ENCODE results near the gene VSTM2L.
A peak's percentile ranks its signal among the peaks of the same experiment; 100 is the strongest.

The VSTM2L gene

DNA sequence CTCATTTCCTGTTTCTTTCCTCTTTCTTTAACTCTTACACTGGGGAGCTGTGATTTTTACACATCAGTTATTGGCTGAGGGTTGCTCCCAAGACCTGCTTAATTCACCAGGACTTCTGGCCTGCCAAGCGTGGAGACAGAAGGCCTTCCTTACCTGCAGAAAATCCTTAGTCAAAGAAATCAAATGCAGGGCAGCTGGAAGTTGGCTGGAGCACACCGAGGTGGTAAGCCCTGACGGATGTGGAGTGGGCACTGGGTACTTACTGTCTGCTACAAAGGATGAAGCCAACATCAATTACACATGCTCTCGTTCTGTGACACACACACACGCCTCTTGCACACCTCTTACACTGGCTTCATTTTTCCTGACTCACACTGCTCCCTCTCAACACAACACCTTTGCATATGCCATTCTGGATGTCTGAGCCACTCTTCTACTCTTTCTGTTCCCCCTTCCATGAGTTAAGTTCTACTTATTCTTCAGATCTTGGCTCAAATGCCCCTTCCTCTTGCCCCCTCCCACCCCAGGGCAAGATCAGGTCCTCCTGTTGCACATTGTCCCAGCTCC lies 68.7 kb downstream of the VSTM2L start:
- no peak for DNase-seq

DNA sequence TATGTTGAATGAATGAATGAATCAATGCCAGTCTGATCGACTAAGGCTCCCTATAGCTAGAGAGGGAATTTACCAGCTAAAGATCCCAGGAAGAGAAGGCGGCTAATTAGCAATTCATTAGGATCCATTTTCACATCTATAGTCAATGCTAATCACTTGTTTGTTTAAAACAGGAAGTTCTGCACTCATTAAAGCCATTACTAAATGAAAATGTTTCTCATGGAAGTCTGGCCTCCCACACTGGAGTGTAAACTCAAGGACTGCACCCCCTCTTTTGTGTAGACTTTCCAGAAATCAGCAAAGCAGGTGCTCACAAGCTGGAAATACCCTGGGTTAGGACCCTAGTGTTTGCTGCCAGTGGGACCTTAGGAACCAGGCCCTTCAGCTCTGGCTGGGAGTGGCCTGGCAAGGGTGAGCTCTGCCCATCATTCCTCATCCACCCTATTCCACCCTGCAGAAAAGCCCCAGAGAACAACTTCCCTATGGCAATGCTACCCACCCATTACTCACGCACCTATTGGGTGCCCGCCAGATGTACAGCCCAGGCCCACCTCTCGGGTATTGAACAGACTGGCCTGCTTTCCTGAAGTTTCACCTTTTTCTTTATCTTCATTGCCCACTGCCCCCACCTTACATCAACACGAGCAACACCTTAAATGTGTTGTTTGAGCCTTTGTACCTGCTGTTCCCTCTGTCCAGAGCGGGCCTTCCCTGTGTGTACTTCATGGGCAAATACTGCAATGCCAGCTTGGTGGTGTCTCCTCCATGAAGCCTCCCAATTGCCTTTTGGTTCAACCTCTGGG lies 69.5 kb downstream of the VSTM2L start:
- no peak for DNase-seq

DNA sequence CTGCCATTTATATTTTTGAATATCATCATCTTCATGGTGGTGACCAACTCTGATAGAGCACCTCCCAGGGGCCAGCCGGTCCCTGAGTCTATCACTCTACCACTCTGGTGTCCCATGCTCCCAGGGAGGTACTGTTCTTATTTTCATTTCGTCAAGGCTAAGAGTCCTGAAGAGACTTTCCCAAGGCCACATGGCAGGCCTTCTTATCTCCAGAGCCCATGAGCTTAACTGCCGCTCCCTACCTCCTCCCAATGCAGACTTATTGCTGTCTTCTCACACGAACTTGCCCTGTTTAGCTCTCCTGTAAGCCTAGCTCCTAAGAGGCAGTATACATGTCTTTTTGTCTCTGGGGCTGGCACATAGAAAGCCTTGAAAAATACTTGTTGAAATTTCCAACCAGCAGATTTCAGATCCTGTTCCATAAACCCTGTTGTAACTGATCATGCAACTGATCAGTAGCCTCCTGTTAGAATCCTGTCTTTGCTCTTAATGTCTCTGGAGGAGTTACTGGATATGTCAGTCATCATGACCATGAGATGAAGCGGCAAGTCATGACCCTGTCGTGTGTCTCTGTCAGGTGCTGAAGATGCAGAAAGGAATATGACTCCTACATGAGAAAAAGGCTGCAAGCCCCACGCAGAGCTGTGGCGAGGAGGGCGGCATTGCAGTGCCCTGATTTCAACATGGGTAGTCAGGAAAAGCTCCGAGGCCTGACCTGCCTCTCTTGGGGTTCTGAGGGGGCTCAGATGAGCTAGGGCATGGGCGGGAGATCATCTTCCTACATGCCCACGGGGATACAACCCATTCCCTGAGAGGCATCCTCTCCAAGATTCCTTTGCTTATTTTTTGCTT lies 70.4 kb downstream of the VSTM2L start:
- no peak for DNase-seq

DNA sequence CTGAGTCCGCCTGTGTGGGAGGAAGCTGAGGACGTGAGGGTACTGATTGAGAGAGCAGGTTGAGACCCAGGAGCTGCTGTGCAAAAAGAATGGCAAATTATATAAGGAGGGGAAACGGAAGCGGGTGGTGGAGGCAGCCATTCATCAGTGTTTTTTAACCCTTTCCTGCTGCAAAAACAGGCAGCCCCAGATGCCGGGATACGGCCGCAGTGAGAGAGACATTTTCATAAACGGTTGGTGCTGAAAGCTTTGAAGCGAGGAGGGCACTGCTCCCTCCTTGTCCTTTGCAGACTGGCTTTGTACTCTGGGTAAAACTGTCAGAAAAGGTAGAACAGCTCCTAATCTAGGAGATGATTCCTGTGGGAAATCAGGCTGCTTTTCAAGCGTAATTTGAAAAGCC lies 74.0 kb downstream of the VSTM2L start:
- DNase-seq, result no peak

DNA sequence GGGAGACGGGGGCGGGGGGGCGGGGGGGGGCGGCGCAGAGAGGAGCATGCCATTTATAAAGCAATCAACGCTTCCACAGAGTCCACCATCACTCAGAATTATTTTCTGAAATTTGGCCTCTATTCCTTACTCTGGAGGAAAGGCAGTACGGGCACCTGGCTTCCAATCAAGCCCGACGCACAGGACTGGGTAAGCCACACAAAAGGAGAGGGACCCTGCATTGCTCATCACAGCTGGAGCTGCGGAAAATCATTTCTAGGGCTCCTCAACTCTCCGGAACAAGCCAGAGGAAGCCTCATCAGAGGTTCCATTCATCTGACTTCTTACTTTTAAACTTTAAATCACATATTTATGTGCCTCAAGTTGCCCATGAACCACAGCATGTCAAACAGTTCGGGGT lies 74.4 kb downstream of the VSTM2L start:
- DNase-seq, result no peak

DNA sequence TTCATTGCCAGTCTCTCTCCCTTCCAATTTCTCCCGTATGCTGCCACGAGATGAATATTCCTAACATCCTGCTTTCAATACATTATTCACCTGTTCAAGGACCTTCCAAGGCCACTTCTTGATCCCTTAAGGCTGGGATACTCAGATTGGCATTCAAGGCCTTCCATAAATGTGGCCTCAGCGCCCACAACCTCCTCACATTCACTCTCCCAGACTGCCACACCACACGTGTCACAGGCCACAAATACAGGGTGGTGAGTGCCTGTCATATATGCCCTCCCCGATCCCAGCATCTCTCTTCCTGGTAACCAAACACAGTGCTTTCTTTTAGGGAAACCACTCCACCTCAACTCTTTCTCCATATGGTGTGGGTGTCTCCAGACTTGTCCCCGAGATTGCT lies 74.9 kb downstream of the VSTM2L start:
- no peak for DNase-seq

DNA sequence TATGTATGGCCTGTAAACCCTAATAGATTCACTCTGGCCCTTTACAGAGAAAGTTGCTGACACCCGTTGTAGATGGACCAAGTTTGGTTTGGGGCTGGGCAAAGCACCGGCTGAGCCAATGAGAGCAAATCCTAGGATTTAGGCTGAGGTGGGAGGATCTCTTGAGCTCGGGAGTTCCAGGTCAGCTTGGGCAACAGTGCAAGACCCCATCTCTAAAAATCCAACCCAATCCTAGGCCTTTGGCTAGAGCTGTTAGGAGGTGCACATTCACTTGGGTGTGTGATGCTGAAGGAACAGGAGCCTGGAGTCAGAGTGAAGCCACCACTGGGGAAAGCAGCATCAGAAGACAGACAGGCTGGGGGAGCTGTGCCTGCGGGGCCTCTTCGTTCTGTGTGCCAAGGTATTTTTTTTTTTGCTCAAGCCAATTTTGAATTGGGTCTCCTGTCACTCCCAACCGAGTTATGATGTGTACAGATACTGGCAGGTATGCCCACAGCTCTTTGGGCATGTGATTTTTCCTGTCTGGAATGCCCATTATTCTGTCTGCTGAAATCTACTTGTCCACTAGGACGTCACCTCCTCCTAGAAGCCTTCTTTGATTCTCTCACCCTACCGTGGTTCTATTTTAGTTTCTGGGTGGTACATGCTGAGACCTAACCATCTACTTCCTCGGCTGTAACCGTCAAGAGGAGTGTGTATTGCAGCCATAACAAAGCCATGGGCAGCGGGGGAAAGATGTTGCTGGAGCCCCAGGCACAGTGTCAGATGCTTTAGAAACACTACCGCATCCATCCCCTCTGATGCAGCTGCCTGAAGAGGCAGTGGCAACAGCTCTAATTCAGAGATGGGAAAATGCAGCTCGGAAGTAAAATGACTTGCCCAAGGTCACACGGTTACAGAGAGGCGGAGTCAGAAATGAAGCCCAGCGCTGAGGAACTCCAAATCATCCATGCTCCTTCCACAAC lies 76.4 kb downstream of the VSTM2L start:
- no peak for DNase-seq

DNA sequence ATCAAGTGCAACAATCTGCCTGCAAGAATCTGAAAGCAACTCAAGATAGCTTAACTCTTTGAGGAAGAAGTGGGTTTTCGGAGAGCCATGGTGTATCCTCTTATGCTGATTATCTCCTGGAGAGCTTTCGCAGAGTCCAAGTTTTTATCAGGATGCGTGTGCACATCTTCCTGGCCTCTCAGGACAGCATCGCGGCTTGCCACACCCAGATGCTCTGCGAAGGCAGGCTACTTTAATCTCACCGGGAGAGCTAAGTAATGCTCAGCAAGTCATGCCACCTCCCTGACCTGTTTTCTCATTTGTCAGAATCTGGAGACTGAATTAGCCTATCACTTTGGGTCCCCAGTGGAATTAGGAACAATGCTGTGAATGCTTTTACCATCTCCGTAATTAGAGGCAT lies 77.5 kb downstream of the VSTM2L start:
- DNase-seq, result no peak

DNA sequence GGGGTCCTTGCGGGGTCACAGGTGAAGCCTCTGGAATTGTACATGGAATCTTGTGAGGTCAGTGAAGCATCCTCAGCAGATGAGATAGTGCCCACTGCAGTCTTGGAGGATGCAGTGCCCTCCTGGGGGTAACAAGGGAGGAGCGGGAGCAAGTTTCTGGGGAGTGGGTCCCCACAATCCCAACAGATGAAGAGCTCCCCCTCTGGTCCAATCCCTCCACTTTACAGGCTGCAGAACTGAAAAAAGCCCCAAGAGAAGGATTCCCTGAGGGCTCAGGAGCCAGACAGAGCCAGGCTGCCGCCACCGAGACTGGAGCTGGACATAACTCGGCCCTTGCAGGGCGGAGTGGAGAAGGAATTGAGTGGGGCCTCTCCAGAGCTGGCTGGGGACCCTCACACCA lies 77.9 kb downstream of the VSTM2L start:
- DNase-seq, result no peak

DNA sequence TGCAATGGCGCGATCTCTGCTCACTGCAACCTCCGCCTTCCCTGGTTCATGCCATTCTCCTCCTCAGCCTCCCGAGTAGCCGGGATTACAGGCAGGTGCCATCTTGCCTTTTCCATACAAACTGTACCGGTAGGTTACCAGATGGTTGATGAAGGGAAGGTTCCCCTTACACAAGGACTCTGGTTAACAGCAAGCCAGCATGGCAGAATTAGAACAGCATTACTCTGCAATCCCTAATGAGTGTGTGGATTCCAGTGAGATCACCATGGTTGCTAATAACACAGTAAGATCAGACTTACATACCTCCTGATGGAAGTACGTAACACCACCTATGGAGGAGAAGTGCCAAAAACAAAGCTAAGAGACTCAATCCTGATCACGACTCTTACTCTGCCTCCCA lies 78.6 kb downstream of the VSTM2L start:
- DNase-seq, result no peak

DNA sequence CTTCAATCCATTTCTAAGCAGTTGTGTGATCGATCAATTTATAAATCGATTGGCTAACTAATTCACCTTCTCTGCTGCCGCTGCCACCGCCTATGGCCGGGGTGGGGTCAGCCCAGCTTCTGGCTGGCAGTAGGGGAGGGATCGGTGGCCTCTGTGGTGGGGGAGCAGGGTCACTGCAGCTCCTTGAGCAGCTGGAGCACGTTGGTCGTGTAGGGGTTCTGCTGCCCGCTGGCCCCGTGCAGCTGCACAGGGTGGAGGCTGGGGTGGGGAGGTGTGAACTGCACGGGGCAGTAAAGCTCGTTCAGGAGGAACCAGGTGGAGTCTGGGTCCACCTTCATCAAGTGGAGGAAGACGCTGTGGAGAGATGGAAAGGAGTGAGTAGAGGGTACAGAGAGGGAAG lies 80.4 kb downstream of the VSTM2L start:
- DNase-seq, result no peak

DNA sequence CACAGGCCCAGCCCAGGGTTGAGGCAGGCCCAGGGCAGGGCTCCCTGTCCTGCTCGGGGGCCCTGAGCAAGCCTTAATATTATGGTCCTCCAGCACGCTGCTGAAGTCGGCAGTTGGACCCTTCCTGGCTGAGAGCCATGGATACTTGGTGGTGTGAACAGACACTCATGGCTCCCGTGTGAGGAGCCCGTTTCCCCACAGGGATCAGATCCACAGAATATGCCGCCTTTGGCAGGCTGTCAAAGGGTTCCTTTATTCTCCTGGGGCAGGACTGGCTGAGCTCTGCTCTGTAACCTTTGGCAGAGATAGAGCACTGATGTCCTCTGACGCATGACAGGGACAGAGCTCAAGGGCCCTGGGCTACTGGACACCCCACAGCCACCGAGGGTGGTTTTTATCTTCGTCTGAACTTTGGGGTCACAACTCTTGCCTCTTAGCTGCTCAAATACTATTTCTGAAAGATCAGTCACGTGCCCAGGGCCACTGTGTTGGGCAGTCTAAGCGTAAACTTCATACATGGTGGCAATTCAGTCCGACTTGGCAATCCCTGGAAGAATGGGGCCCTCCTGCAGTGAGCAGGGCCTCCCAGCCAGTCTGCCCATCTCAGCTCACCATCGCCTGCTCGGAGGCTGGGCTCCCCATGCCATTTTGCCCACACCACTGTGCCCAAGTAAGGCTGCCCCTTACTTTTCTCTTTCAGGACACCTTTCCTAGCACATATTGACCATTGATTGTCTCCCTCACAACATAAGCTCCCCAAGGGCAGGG lies 81.3 kb downstream of the VSTM2L start:
- DNase-seq, result no peak

DNA sequence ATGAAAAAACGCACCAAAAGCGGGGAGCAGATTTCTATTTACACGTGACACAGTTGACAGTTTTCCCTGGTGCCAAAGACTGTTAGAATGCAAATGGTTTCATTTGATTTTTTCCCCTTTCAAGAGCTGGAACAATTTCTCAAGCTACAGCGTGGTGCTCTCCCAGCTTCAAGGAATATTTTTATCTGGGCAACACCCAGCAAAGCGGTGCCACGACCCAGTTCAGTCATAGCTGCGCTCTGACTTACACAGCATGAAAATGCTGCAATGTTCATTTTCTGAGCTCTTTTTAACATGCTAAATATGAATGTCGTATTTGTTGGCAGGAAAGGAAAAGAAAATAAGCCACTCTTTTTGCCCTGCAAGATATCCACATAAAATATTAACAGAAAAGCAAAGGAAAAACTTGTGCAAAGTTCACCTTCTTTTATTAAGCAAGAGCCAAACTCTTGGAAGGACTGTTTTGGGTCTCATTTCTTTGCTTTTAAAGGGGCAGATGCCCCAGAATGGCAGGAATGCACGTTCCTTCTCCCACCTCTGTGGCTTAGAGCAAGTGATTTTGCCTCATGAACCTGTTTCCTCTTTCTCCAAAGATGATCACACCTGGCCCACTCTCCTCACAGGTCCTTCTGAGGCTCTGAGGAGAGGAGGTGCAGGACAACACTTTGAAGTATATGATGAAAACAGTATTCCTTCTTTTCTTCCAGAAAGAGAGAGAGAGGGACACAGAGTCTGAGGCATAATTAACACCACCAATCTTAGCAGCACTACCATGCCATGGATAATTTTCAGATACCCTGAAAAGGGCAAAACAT lies 83.3 kb downstream of the VSTM2L start:
- no peak for DNase-seq

DNA sequence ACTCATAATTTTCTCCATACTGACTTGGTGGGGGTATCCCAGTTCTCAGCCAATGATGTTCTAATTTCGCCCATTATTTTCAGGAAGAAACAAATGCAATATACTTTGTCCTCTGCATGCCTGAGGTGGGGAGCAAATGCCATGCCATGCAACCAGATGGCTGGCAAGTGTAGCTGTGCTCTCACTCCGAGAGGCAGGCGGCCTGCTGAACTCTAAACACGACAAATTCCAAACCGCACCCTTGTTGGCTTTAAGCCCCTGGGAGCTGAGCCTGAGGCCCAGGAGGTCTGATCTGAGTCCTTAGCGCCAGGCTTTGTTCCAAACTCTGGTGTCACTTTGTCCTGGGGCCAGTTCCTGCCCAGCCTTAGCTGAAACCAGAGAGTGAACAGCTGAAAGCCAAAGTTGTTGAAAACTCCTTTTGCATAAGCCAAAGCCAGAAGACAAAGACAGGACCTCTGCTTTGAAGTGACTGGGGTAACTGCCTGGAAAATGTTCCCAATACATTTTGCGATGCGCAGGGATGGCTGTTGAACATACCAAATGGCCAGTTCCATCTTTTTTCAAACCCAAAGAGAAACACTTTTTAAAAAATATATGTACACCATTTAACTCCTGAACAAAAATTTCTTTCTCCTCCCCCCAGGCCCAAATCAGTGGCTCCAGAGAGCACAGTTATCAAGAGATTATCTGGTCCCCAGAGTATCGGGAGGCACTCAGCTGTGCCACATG lies 84.1 kb downstream of the VSTM2L start:
- DNase-seq, result no peak

DNA sequence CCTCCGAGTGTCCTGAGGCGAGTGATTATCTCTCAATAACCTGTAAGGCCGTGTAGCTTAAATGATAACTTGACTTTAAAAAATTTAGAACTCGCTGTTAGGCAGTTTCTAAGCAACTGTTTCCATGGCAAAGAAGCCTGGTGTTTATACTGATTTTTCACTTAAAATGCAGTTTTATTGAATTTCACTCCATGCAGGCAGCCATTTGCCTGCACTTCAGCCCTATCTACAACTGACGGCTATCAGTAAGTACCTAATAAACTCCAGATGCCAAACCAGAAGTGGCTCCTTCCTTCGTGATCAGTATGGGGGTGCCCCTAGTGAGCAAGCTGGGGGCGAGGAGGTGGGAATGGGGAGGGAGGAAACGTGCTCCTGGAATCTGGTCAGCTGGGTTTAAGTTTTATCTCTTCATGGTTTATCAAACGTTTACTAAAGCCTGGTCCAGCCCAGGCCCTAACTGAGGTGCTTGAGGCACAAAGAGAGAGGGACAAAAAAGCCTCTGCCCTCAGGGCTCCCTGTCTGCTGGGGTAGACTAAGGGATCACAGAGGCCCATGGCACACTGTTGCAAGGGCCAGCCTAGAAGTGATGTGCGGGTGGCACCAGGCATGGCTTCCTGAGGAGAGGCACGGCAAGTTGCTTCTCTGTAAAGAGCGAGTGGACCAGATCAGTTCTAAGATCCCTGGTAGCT lies 84.8 kb downstream of the VSTM2L start:
- DNase-seq, result no peak

DNA sequence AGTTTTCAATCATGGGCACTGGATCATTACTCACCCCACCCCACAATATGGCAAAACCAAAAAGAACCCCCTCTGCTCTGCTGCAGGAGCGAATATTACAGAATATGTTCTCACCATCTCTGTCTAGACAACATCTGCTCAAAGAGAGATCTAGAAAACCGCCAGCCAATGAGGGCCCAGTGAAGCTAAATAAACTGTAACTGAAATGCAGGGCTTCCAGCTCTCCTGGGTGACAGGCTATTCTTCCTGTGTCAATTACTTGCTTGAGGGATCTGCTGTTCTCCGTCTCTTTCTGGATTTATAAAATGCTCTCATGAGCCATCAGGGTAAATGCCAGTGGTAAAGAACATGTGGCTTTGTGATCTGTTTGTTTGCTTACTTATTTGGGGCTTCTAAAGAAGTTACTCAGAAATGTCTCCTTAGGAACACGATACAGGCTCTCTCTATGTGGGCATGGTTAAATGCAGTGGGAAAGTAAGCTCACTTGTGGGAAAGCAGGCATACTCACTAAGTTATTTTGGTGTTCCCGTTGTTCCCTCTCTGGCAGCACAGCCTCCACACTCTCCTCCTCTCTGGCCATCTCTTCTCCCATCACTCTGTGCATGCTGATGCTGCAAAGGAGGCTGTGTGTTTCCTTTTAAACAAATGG lies 85.5 kb downstream of the VSTM2L start:
- DNase-seq, result no peak

DNA sequence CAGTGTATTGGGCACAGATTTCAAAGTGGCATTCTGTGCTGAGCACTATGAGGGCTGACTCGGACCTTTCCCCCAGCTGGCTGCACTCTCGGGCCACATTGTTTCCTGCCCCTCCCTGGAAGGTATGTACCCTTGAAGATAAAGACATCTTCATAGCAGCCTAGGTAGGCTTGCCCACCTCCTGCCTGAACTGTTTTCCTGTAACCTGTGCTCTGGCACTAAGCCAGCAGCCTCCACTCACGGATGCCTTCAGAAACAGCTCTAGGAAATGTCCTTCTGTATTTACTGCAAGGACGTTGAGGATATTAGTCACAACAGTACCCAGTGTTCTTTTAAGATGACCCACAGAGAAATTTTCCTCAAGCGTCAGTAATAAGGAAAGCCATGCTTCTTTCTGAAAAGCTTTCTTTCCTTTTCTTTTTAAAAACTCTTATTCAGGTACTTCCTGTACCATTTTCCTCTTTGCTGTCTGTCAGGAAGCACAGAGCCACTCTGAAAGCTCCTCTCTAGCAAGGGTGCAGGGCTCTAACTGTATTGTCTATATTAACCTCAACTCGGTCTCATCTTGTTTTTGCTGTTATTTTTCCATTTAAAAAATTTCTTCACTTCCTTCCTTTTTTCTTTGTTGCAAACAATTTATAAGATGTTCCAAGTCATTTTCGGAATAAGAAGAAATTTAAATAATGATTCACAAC lies 86.8 kb downstream of the VSTM2L start:
- no peak for DNase-seq

DNA sequence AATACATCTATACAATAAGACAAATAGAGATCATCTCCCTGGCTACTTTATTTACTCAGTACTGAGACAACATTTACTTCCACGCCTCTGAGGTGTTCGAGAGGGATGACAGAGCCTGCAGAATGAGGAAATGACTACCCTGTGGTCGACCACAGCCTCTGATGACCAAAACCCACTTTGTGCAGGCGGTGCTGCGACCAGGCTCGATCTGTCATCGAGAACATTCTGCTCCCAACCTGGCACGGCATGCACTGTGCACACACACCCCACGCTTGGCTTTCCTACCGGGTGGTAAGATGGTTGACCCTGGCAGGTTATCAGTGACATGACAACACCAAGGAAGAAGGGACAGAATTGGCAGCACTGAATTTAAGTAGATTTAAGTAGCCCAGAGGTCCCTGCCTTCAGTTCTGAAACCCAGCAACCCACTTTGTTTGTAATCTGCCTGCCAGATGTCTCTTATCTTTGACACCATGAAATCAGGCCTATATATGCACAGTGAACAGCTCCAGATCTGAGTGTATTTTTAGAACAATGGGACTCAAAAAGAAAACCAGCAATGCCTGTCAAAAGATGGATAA lies 87.7 kb downstream of the VSTM2L start:
- DNase-seq, result peak; percentile 54
